HCT116 (cell line): Measurements from ENCODE around the gene TMEM14A. TPM values are rescaled to one million over a fixed set of nuclear protein-coding genes. Genes with fewer than 3 reads are reported as not detected.
A peak's percentile ranks its signal among the peaks of the same experiment; 100 is the strongest.

Source experiments
- ATAC-seq: fragments of 200-7000 bp; cut with Tn5 transposase; 2 replicates; pipeline ENCODE4 v1.9.1; 2020; ENCODE audit warnings: mild to moderate bottlenecking, moderate library complexity
- BruUV-seq: library from RNA; stranded (reverse); fragments of 400-500 nt; replicated peaks from 2 replicates; lab custom pipeline; 2021; lab: Mats Ljungman, UMichigan
- CTCF ChIA-PET: fragments of 300-600 bp; sonication (Branson Sonifier 250); formaldehyde crosslinking; loops from one replicate; lab custom pipeline; 2021; ENCODE audit warnings: antibody characterized with exemption; lab: Charles Lee
- POLR2A ChIA-PET: fragments of 300-600, 350-600 bp; sonication (Branson Sonifier 250); formaldehyde crosslinking; loops from one replicate; lab custom pipeline; 2021; ENCODE audit warnings: antibody characterized with exemption; lab: Charles Lee
- RAD21 ChIA-PET, 2 experiments: fragments of 300-600 bp; sonication (Branson Sonifier 250); formaldehyde crosslinking; loops; one replicate each; lab custom pipeline; 2023; ENCODE audit warnings: low total read pairs in 2 of 2; ENCODE audit not compliant: uncharacterized antibody in 2 of 2, unreplicated experiment in 2 of 2, low non-redundant PET in 1 of 2; lab: Charles Lee
- DNase-seq: peaks from one replicate; pipeline ENCODE4 v3.0.0-alpha.2; 2010; ENCODE audit warnings: low read depth, low spot score
- H2AFZ ChIP-seq: fragments of 200-600 bp; shearing (Covaris generic), sonication (generic); 2 replicates; pipeline ENCODE4 v1.6.1; 2017; ENCODE audit warnings: low read depth, mixed run types, mixed read lengths, antibody characterized with exemption, low read length; ENCODE audit not compliant: poor library complexity, severe bottlenecking
- H3K27ac ChIP-seq: 2 replicates; pipeline ENCODE4 v1.5.1; 2012; ENCODE audit warnings: low read depth, low read length
- H3K27me3 ChIP-seq: fragments of 200-600 bp; sonication (generic); 2 replicates; pipeline ENCODE4 v1.6.1; 2016; ENCODE audit warnings: mixed run types, low read length, mixed read lengths; ENCODE audit not compliant: insufficient read depth
- H3K36me3 ChIP-seq, 2 experiments: fragments of 200-500 bp in 1 of 2; fragments of 200-600 bp in 1 of 2; sonication (Bioruptor generic) in 1 of 2; sonication (generic) in 1 of 2; 2 replicates each; pipeline versions ENCODE4 v1.5.1 to v1.6.1; 2014 to 2016; ENCODE audit warnings: low read length in 2 of 2, inconsistent platforms in 1 of 2, mixed read lengths in 1 of 2, mixed run types in 1 of 2; ENCODE audit not compliant: insufficient read depth in 2 of 2, control insufficient read depth in 1 of 2
- H3K4me1 ChIP-seq, 2 experiments: fragments of 200-600 bp in 1 of 2; sonication (generic) in 1 of 2; 2 replicates each; pipeline versions ENCODE4 v1.5.1 to v1.6.1; 2012 to 2017; ENCODE audit warnings: low read length in 2 of 2, inconsistent platforms in 1 of 2, mild to moderate bottlenecking in 1 of 2, mixed read lengths in 1 of 2, mixed run types in 1 of 2, moderate library complexity in 1 of 2; ENCODE audit not compliant: insufficient read depth in 2 of 2, control insufficient read depth in 1 of 2
- H3K4me2 ChIP-seq: fragments of 200-600 bp; sonication (generic); 2 replicates; pipeline ENCODE4 v1.6.1; 2017; ENCODE audit warnings: mixed run types, low read length, mixed read lengths
- H3K4me3 ChIP-seq, 2 experiments: fragments of 200-600 bp in 1 of 2; sonication (generic) in 1 of 2; replicated peaks in 1 of 2; 2 replicates each; pipeline ENCODE4 v1.5.1; 2011 to 2016; ENCODE audit warnings: low read length in 2 of 2, control low read depth in 1 of 2, low read depth in 1 of 2, mild to moderate bottlenecking in 1 of 2, mixed read lengths in 1 of 2, mixed run types in 1 of 2
- H3K79me2 ChIP-seq: fragments of 200-600 bp; sonication (generic); 2 replicates; pipeline ENCODE4 v1.6.1; 2017; ENCODE audit warnings: mild to moderate bottlenecking, mixed run types, low read length, moderate library complexity, mixed read lengths; ENCODE audit not compliant: insufficient read depth
- H3K9ac ChIP-seq: fragments of 200-600 bp; sonication (generic); 2 replicates; pipeline ENCODE4 v1.6.1; 2016; ENCODE audit warnings: low read length, mixed read lengths
- H3K9me2 ChIP-seq: fragments of 200-600 bp; sonication (generic), shearing (Covaris generic); 2 replicates; pipeline ENCODE4 v1.6.1; 2017; ENCODE audit warnings: mixed run types, mild to moderate bottlenecking, moderate library complexity; ENCODE audit not compliant: insufficient read depth
- H3K9me3 ChIP-seq, 2 experiments: fragments of 200-500 bp in 1 of 2; fragments of 200-600 bp in 1 of 2; sonication (Bioruptor generic) in 1 of 2; sonication (generic) in 1 of 2; 2 replicates each; pipeline ENCODE4 v1.6.1; 2014 to 2017; ENCODE audit warnings: low read length in 2 of 2, mixed read lengths in 2 of 2, inconsistent platforms in 1 of 2, low read depth in 1 of 2, mild to moderate bottlenecking in 1 of 2, mixed run types in 1 of 2, moderate library complexity in 1 of 2; ENCODE audit not compliant: control insufficient read depth in 1 of 2, insufficient read depth in 1 of 2
- H4K20me1 ChIP-seq: fragments of 200-600 bp; sonication (generic), shearing (Covaris generic); 2 replicates; pipeline ENCODE4 v1.6.1; 2017; ENCODE audit warnings: mixed run types, mild to moderate bottlenecking, moderate library complexity; ENCODE audit not compliant: insufficient read depth
- CBX3 ChIP-seq: IDR thresholded peaks from 2 replicates; pipeline ENCODE4 v1.6.1; 2012; ENCODE audit warnings: low read depth
- CEBPB ChIP-seq: IDR thresholded peaks from 2 replicates; pipeline ENCODE4 v1.6.1; 2012; ENCODE audit warnings: low read depth
- CTCF ChIP-seq, 3 experiments: fragments of 200-600 bp in 1 of 3; sonication (generic) in 1 of 3; IDR thresholded peaks in 2 of 3; conservative IDR thresholded peaks in 1 of 3; 2 replicates each; pipeline ENCODE4 v1.5.1; 2012 to 2017; ENCODE audit warnings: low read depth in 2 of 3, low read length in 2 of 3, antibody characterized with exemption in 1 of 3, borderline replicate concordance in 1 of 3, control low read depth in 1 of 3, mild to moderate bottlenecking in 1 of 3, mixed read lengths in 1 of 3, mixed run types in 1 of 3, moderate library complexity in 1 of 3; ENCODE audit not compliant: insufficient read depth in 1 of 3
- EZH2 ChIP-seq: fragments of 200-600 bp; sonication (generic); IDR thresholded peaks from 2 replicates; pipeline ENCODE4 v1.6.1; 2017; ENCODE audit warnings: antibody characterized with exemption, mixed run types
- FOSL1 ChIP-seq: IDR thresholded peaks from 2 replicates; pipeline ENCODE4 v1.6.1; 2012; ENCODE audit warnings: low read depth
- JUND ChIP-seq: IDR thresholded peaks from 2 replicates; pipeline ENCODE4 v1.6.1; 2012
- POLR2A ChIP-seq: IDR thresholded peaks from 2 replicates; pipeline ENCODE4 v1.7.0; 2011; ENCODE audit warnings: borderline replicate concordance; ENCODE audit not compliant: insufficient read depth, insufficient read length; ENCODE audit errors: extremely low read depth
- POLR2AphosphoS5 ChIP-seq: IDR thresholded peaks from 2 replicates; pipeline ENCODE4 v1.6.1; 2011; ENCODE audit warnings: mild to moderate bottlenecking, low read depth, low read length, moderate library complexity
- REST ChIP-seq: IDR thresholded peaks from 2 replicates; pipeline ENCODE4 v1.6.1; 2012; ENCODE audit warnings: low read depth
- SP1 ChIP-seq: IDR thresholded peaks from 2 replicates; pipeline ENCODE4 v1.6.1; 2012; ENCODE audit warnings: low read depth
- SRF ChIP-seq: IDR thresholded peaks from 2 replicates; pipeline ENCODE4 v1.6.1; 2012; ENCODE audit warnings: low read depth
- TCF7L2 ChIP-seq: IDR thresholded peaks from 2 replicates; pipeline ENCODE4 v1.7.0; 2011; ENCODE audit warnings: borderline replicate concordance, inconsistent platforms; ENCODE audit not compliant: insufficient read depth, insufficient read length; ENCODE audit errors: extremely low read depth
- ZBTB33 ChIP-seq: IDR thresholded peaks from 2 replicates; pipeline ENCODE4 v1.6.1; 2011; ENCODE audit warnings: mild to moderate bottlenecking, low read length, moderate library complexity; ENCODE audit not compliant: insufficient replicate concordance; ENCODE audit errors: extremely low read depth
- intact Hi-C: fragments of 100-400 bp; cut with micrococcal nuclease; formaldehyde crosslinking; loops from 2 replicates; pipeline ENCODE4 v1.10.0; 2022
- total RNA-seq: library from RNA; stranded (reverse); gene quantifications from one replicate; pipeline ENCODE4 v1.2.1, GENCODE V29; 2021; ENCODE audit not compliant: unreplicated experiment

Gene TMEM14A
- total RNA-seq, 1 experiment from 2014 or later = 51.5 TPM

GRCh38 chr6:52664186-52664990, 6.5 kb upstream of the TMEM14A start:
- Histone ChIP-seq H3K9me2 (no peaks in the 10 kb centered on the region), H3K36me3 (no peaks in the 10 kb centered on the region), H3K4me3 (peak overlapping the region; percentile 45 to 62), H3K27ac (peak overlapping the region; percentile 11; the same call in 1 of the 2 replicates), H3K79me2 (no peaks in the 10 kb centered on the region), H3K9ac (peak overlapping the region; percentile 53), H3K27me3 (no peaks in the 10 kb centered on the region), H3K9me3 (no peaks in the 10 kb centered on the region), H2AFZ (peak overlapping the region; percentile 92)
- DNase-seq = peak; percentile 93
- POLR2A ChIA-PET = no interaction called here
- TSS peak; percentile 74 for BruUV-seq
- RAD21 ChIA-PET = no interaction called here
- peak; percentile 99 for ATAC-seq
- intact Hi-C loops = loop anchor here (5.0 kb wide), 1 partner anchor 162 kb away; no protein-coding TSS in a partner anchor
- TF ChIP-seq POLR2AphosphoS5 = peak; percentile 85
- TF ChIP-seq CBX3 = no peak
- no peak for TF ChIP-seq ZBTB33
- TF ChIP-seq CTCF (IDR thresholded peaks at IDR 0.05 in 2 of 3, conservative IDR thresholded peaks at IDR 0.05 in 1 of 3; ENCODE audit: borderline replicate concordance in 1 of 3, insufficient read depth in 1 of 3, low read depth in 2 of 3, low read length in 2 of 3) = no peak
- no peak; the same call in 1 of the 2 replicates for TF ChIP-seq REST
- TF ChIP-seq EZH2 = no peak
- no peak for TF ChIP-seq FOSL1
- no peak for TF ChIP-seq TCF7L2
- TF ChIP-seq JUND = no peak
- peak; percentile 86 for TF ChIP-seq SP1
- no peak for TF ChIP-seq POLR2A
- TF ChIP-seq SRF = no peak
- TF ChIP-seq CEBPB = no peak
- TF ChIP-seq, all 23 proteins: peak for 2
- Histone ChIP-seq H4K20me1 (no peaks in the 10 kb centered on the region), H3K4me1 (peaks cover 5 to 21% of the 10 kb centered on the region in 2 experiments; a peak in 3 of 4 replicates), H3K4me2 (peak overlapping the region; percentile 94)
- CTCF ChIA-PET = no interaction called here
